Measurements from ENCODE around the gene PERCC1. TPM values are rescaled to one million over a fixed set of nuclear protein-coding genes. Genes with fewer than 3 reads are reported as not detected.
A peak's percentile ranks its signal among the peaks of the same experiment; 100 is the strongest.

The PERCC1 gene
- total and polyA plus RNA-seq, 9 of the 15 experiments (the other 6 are each of a cell fraction or from before 2014, with no cell fraction given): not detected

GRCh38 chr16:1464196-1464893, 33.5 kb downstream of the PERCC1 start (continued):
- TF ChIP-seq ZNF644 (tag; IDR thresholded peaks at IDR 0.05; ENCODE audit: low read depth) (no peak), SMAD3 (CRISPR knock-in tag; conservative IDR thresholded peaks at IDR 0.05) (no peak), ZNF384 (IDR thresholded peaks at IDR 0.05; ENCODE audit: low read depth, low read length) (no peak), WHSC1 (IDR thresholded peaks at IDR 0.05; ENCODE audit: low read length) (no peak)

GRCh38 chr16:1464894-1465566, 34.2 kb downstream of the PERCC1 start:
- FAIRE-seq (no peak), ATAC-seq (no peak), DNase-seq (ENCODE audit: extremely low read depth in 1 of 4, low spot score in 3 of 4) (no peak)
- TF ChIP-seq EHMT2 (IDR thresholded peaks at IDR 0.05): no peak
- TF ChIP-seq TCF7L2 (IDR thresholded peaks at IDR 0.05; ENCODE audit: low read depth, low read length): no peak
- no peak for TF ChIP-seq MIER1 (IDR thresholded peaks at IDR 0.05; ENCODE audit: low read depth)
- TF ChIP-seq U2AF1 (optimal IDR thresholded peaks at IDR 0.05; ENCODE audit: low read depth, low read length): no peak
- TF ChIP-seq POLR2G (IDR thresholded peaks at IDR 0.05; ENCODE audit: low read depth, low read length): peak; percentile 35; the same call in 1 of the 2 replicates
- Histone ChIP-seq H3K9ac (ENCODE audit: insufficient read depth in 1 of 2, low read depth in 2 of 2, low read length in 2 of 2) (peak overlapping the region in 1 of 2 experiments; percentile 45; a peak in 1 of 4 replicates), H3K4me3 (no peak overlapping the region), H3K4me1 (replicated peaks in 1 of 2; ENCODE audit: control insufficient read depth in 2 of 2, insufficient read depth in 2 of 2, low read length in 2 of 2) (peaks cover 0 to 39% of the 10 kb centered on the region in 2 experiments; a peak in 3 of 5 replicates), H3K9me3 (replicated peaks; ENCODE audit: control insufficient read depth, insufficient read depth, low read depth, low read length) (no peaks in the 10 kb centered on the region), H4K20me1 (replicated peaks; ENCODE audit: control insufficient read depth, insufficient read depth, low read length) (peaks cover 8% of the 10 kb centered on the region; the same call in 1 of the 2 replicates), H3K36me3 (ENCODE audit: control insufficient read depth, insufficient read depth, low read length) (peaks cover 32% of the 10 kb centered on the region; the same call in 1 of the 3 replicates), H3K27ac (ENCODE audit: extremely low read depth, low read depth, low read length) (no peak overlapping the region), H2AFZ (ENCODE audit: low read depth, low read length) (no peak overlapping the region), H3K79me2 (ENCODE audit: control insufficient read depth, insufficient read depth, low read length) (peaks cover 33% of the 10 kb centered on the region), H3K9me1 (ENCODE audit: control insufficient read depth, insufficient read depth, low read length) (peaks cover 2% of the 10 kb centered on the region), H3K4me2 (ENCODE audit: insufficient read depth, low read length) (no peak overlapping the region), H3K27me3 (ENCODE audit: control insufficient read depth in 2 of 2, insufficient read depth in 2 of 2, low read length in 2 of 2) (no peaks in the 10 kb centered on the region)
- 91% methylated on average over 23 of the region's 33 CpGs for WGBS (ENCODE audit: insufficient coverage, low coverage, missing lambda C conversion rate)
- ChIA-PET POLR2A (interaction anchor here (0.6 to 1.0 kb wide), 3 partner anchors 10 to 21 kb away, joined by 3 to 4 read pairs (median 3); no protein-coding TSS in a partner anchor), CTCF (ENCODE audit: low intra/inter-chr PET ratio) (no interaction called here)
- no TSS peak for BruUV-seq (replicated peaks)
- intact Hi-C loops (cut with micrococcal nuclease) (no loop called here), in situ Hi-C loops (cut with MboI) (no loop called here)

Measured in K562 (cell line).